Thyroid gland (tissue), 4 donors: ENCODE data around the gene MTUS2. TPM values are rescaled to one million over a fixed set of nuclear protein-coding genes. Genes with fewer than 3 reads are reported as not detected.
"Not testable (repeated sequence)": the region's sequence is repeated elsewhere in the genome, so short reads cannot be mapped to it uniquely, and the experiment has no call there.

Source experiments
- DNase-seq, 2 donors: peaks; one replicate each; pipeline ENCODE4 v3.0.0-alpha.2; 2019
- H3K27ac ChIP-seq, 3 donors: fragments of 200-600 bp; sonication (generic); 1 replicate in 2 of 3; 2 replicates in 1 of 3; pipeline ENCODE4 v1.5.1; 2016 to 2019; ENCODE audit warnings: mild to moderate bottlenecking in 1 of 3, moderate library complexity in 1 of 3
- H3K27me3 ChIP-seq: fragments of 200-600 bp; sonication (generic); one replicate; pipeline ENCODE4 v1.5.1; 2019
- H3K36me3 ChIP-seq, 2 donors: fragments of 200-600 bp; sonication (generic); one replicate each; pipeline ENCODE4 v1.5.1; 2016 to 2019
- H3K4me1 ChIP-seq, 2 donors: fragments of 200-600 bp; sonication (generic); one replicate each; pipeline ENCODE4 v1.5.1; 2017 to 2019
- H3K4me3 ChIP-seq, 3 donors: fragments of 200-600 bp; sonication (generic); replicated peaks in 1 of 3; 1 replicate in 2 of 3; 2 replicates in 1 of 3; pipeline ENCODE4 v1.5.1; 2016; ENCODE audit warnings: mild to moderate bottlenecking in 1 of 3
- H3K9me3 ChIP-seq: fragments of 200-600 bp; sonication (generic); one replicate; pipeline ENCODE4 v1.5.1; 2017
- POLR2A ChIP-seq, 2 donors: fragments of 450-650 bp; IDR thresholded peaks; one replicate each; pipeline ENCODE4 v1.6.1; 2017; ENCODE audit warnings: antibody characterized with exemption in 2 of 2, mild to moderate bottlenecking in 2 of 2, moderate library complexity in 1 of 2
- WGBS, 2 donors: methylation state at CpG; one replicate each; pipeline ENCODE4 v1.1.5; 2017; 5-methylcytosine and 5-hydroxymethylcytosine counted together
- intact Hi-C: fragments of 100-400 bp; cut with DNase I; formaldehyde crosslinking; loops from one replicate; pipeline ENCODE4 v1.15.1; 2023
- total RNA-seq, 4 donors: library from RNA; depleted of rRNA; stranded (reverse); fragments of >200 nt; gene quantifications; one replicate each; pipeline ENCODE4 v1.2.3, GENCODE V29; 2016
- TF ChIP-seq, protein P1 (sequence below), 6 experiments: fragments of 200-600 bp in 3 of 6; fragments of 450-650 bp in 3 of 6; sonication (generic) in 3 of 6; IDR thresholded peaks; one replicate each; pipeline ENCODE4 v1.5.1; 2016 to 2019; ENCODE audit warnings: antibody characterized with exemption in 6 of 6, mild to moderate bottlenecking in 2 of 6, inconsistent platforms in 1 of 6, moderate library complexity in 1 of 6

The MTUS2 gene
- total RNA-seq, 4 donors from 2014 or later, result 0.98 to 1.5 (median 1.1) TPM

DNA sequence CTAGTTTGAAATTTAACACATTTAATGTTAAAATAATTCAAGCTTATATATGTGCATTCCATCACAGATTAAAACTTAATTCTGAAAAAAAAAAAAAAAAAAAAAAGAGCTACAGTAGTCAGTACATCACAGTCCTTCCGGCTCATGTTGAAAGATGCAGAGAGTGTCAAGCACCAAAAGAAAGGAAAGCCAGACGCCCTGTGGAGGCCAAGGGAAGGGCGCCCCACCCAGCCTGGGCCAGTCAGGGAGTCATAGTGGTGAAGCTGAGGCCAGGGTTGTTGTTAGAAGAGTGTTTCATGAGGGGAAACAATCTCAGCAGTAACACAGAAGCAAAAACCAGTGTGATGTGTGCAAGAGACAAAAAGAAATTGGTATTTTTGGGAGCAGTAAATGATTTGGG is 375.3 kb downstream of the MTUS2 start:
- WGBS, 2 donors, result 70% methylated on average over 3 of the region's 3 CpGs
- Histone ChIP-seq H3K36me3 (no peaks in the 10 kb centered on the region), H3K27ac (no peak overlapping the region), H3K4me3 (no peak overlapping the region), H3K9me3 (no peaks in the 10 kb centered on the region), H3K27me3 (no peaks in the 10 kb centered on the region), H3K4me1 (no peaks in the 10 kb centered on the region)
- DNase-seq, result no peak
- intact Hi-C loops, result no loop called here
- TF ChIP-seq, protein P1, sequence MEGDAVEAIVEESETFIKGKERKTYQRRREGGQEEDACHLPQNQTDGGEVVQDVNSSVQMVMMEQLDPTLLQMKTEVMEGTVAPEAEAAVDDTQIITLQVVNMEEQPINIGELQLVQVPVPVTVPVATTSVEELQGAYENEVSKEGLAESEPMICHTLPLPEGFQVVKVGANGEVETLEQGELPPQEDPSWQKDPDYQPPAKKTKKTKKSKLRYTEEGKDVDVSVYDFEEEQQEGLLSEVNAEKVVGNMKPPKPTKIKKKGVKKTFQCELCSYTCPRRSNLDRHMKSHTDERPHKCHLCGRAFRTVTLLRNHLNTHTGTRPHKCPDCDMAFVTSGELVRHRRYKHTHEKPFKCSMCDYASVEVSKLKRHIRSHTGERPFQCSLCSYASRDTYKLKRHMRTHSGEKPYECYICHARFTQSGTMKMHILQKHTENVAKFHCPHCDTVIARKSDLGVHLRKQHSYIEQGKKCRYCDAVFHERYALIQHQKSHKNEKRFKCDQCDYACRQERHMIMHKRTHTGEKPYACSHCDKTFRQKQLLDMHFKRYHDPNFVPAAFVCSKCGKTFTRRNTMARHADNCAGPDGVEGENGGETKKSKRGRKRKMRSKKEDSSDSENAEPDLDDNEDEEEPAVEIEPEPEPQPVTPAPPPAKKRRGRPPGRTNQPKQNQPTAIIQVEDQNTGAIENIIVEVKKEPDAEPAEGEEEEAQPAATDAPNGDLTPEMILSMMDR (IDR thresholded peaks at IDR 0.05), result no peak
- TF ChIP-seq POLR2A (IDR thresholded peaks at IDR 0.05), result no peak

DNA sequence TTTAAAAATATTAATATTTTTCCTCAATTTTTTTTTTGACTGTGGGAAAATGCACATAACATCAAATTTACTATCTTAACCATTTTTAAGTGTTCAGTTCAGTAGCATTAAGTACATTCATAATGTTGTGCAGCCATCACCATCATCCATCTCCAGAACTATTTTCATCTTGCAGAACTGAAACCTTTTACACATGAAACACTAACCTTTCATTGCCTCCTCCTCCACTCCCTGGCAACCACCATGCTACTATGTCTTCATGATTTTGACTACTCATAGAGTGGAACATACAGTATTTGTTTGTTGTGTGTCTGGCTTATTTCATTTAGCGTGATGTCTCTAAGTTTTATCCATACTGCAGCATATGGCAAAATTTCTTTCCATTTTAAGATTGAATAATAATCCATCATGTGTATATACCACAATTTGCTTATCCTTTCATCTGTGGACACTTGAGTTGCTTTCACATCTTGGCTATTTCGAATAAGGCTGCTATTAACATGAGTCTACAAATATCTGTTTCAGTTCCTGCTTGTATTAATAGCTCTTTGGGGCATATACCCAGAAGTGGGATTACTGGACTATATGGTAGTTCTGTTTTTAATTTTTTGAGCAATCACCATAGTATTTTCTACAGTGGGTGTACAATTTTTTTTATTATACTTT is 376.4 kb downstream of the MTUS2 start:
- Histone ChIP-seq H3K27me3 (no peaks in the 10 kb centered on the region), H3K9me3 (no peaks in the 10 kb centered on the region), H3K27ac (no peak overlapping the region), H3K4me1 (no peaks in the 10 kb centered on the region), H3K4me3 (no peak overlapping the region), H3K36me3 (no peaks in the 10 kb centered on the region)
- intact Hi-C loops, result no loop called here
- TF ChIP-seq, protein P1 (IDR thresholded peaks at IDR 0.05), result no peak
- DNase-seq, result no peak
- 90 to 95% methylated on average over 2 of the region's 2 CpGs for WGBS, 2 donors

DNA sequence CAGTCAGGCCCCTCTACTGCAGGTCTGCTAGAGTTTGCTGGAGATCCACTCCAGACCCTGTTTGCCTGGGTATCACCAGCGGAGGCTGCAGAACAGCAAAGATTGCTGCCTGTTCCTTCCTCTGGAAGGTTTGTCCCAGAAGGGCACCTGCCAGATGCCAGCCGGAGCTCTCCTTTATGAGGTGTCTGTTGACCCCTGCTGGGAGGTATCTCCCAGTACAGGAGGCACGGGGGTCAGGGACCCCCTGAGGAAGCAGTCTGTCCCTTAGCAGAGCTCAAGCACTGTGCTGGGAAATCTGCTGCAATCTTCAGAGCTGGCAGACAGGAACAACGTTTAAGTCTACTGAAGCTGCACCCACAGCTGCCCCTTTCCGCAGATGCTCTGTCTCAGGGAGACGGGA is 382.6 kb downstream of the MTUS2 start:
- H3K4me3 ChIP-seq, H3K36me3 ChIP-seq, H3K9me3 ChIP-seq, H3K4me1 ChIP-seq, H3K27me3 ChIP-seq, intact Hi-C loops, H3K27ac ChIP-seq, DNase-seq: not testable (repeated sequence)
- 85 to 89% methylated on average over 5 to 6 of the region's 6 CpGs for WGBS, 2 donors

DNA sequence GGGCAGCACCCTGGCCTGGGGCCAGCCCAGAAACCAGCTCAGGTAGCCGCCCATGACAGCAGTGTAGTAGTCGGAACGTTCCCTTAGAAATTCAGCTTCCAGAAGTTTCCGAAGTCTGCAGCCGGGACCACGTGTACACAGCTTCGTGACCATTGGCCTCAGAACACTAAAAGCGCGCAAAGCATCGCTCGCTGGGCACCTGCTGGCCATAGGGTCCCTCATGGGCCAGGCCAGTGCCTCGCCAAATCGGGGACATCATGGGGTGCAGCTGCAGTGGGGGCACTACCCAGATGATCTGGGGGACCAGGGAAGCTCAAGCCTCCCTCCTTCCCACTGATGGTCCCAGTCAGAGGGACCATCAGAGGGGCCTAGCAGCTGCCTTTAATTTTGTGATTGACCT is 384.5 kb downstream of the MTUS2 start:
- TF ChIP-seq, protein P1 (IDR thresholded peaks at IDR 0.05), result no peak
- TF ChIP-seq POLR2A (IDR thresholded peaks at IDR 0.05), result no peak
- 93 to 96% methylated on average over 12 to 13 of the region's 13 CpGs for WGBS, 2 donors
- no peak for DNase-seq

DNA sequence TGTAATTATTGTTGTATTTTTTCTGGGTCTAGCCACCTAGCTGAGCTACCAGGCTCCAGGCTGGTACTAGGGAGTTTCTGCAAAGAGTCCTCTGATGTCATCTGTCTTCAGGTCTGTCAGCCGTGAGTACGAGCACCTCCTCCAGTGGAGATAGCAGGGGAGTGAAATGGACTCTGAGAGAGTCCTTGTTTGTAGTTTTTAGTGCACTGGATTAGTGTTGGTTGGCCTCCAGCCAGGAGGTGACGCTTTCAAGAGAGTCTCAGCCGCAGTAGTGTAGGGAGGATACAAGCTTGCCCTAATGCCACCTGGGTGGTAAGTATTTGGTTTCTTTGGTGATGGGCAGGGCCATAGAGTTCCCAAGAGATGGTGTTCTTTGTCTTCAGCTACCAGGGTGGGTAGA is 390.5 kb downstream of the MTUS2 start:
- Histone ChIP-seq H3K27me3 (no peaks in the 10 kb centered on the region), H3K4me3 (no peak overlapping the region), H3K9me3 (no peaks in the 10 kb centered on the region), H3K36me3 (no peaks in the 10 kb centered on the region), H3K4me1 (no peaks in the 10 kb centered on the region), H3K27ac (no peak overlapping the region)
- TF ChIP-seq, protein P1 (IDR thresholded peaks at IDR 0.05), result no peak
- WGBS, 2 donors, result 22 to 30% methylated on average over 4 of the region's 4 CpGs
- DNase-seq, result peak; percentile 54 to 58
- intact Hi-C loops, result no loop called here

More for the DNA sequence above, 384.5 kb downstream of the MTUS2 start:
- H3K27ac ChIP-seq, result no peak overlapping the region
- H3K36me3 ChIP-seq, result no peaks in the 10 kb centered on the region
- no peak overlapping the region for H3K4me3 ChIP-seq
- no peaks in the 10 kb centered on the region for H3K9me3 ChIP-seq
- H3K4me1 ChIP-seq, result no peaks in the 10 kb centered on the region
- intact Hi-C loops, result no loop called here
- H3K27me3 ChIP-seq, result no peaks in the 10 kb centered on the region

DNA sequence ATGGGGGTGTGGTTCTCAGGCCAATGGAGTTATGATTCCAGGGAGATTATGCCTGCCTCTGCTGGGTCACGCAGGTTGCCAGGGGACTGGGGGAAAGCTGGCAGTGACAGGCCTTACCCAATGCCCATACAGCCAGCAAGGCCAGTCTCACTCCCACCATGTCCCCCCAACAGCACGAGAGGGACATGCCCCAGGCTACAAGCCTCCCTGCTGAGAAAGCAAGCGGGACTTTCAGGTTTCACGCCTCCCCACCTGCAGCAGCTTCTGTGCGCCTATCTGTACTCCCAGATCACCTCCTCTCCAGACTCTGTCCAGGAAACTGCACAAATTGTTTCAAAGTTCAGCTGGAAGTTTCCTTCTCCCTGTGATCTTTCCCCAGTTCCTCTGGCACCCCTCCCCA is 391.0 kb downstream of the MTUS2 start:
- H3K9me3 ChIP-seq, DNase-seq, H3K27ac ChIP-seq, H3K36me3 ChIP-seq, H3K27me3 ChIP-seq, H3K4me3 ChIP-seq, H3K4me1 ChIP-seq, intact Hi-C loops: not testable (repeated sequence)
- WGBS, 2 donors, result 85 to 89% methylated on average over 5 of the region's 5 CpGs
